ENCODE data around the gene DPF1.

- TF ChIP-seq, protein P1, sequence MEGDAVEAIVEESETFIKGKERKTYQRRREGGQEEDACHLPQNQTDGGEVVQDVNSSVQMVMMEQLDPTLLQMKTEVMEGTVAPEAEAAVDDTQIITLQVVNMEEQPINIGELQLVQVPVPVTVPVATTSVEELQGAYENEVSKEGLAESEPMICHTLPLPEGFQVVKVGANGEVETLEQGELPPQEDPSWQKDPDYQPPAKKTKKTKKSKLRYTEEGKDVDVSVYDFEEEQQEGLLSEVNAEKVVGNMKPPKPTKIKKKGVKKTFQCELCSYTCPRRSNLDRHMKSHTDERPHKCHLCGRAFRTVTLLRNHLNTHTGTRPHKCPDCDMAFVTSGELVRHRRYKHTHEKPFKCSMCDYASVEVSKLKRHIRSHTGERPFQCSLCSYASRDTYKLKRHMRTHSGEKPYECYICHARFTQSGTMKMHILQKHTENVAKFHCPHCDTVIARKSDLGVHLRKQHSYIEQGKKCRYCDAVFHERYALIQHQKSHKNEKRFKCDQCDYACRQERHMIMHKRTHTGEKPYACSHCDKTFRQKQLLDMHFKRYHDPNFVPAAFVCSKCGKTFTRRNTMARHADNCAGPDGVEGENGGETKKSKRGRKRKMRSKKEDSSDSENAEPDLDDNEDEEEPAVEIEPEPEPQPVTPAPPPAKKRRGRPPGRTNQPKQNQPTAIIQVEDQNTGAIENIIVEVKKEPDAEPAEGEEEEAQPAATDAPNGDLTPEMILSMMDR (optimal IDR thresholded peaks at IDR 0.05 in 1 of 3, IDR thresholded peaks at IDR 0.05 in 1 of 3, conservative IDR thresholded peaks at IDR 0.05 in 1 of 3; ENCODE audit: extremely low read depth in 1 of 3, insufficient read depth in 2 of 3, low read length in 3 of 3), result no peak
- TF ChIP-seq EZH2 (IDR thresholded peaks at IDR 0.05; ENCODE audit: low read length), result no peak
Observed at GRCh38 chr19:38221919-38222830, 1.8 kb downstream of the DPF1 start.
